ENCODE data around the gene TRIP13. TPM values are rescaled to one million over a fixed set of nuclear protein-coding genes. Genes with fewer than 3 reads are reported as not detected.

The TRIP13 gene
- polyA plus RNA-seq, 4 donors, result 1.6 to 12.1 (median 7.1) TPM

GRCh38 chr5:887947-888637 lies 4.6 kb upstream of the TRIP13 start:
- Histone ChIP-seq H3K27ac (ENCODE audit: low read depth in 1 of 3, low read length in 2 of 3) (no peak overlapping the region), H3K36me3 (ENCODE audit: control insufficient read depth in 3 of 3, insufficient read depth in 2 of 3, low read depth in 1 of 3, low read length in 3 of 3) (peaks cover 0 to 77% (median 26%) of the 10 kb centered on the region in 3 donors), H3K4me1 (ENCODE audit: control insufficient read depth in 3 of 3, insufficient read depth in 2 of 3, low read depth in 1 of 3, low read length in 2 of 3) (peaks cover 0 to 10% (median 3%) of the 10 kb centered on the region in 3 donors), H3K27me3 (ENCODE audit: control insufficient read depth in 3 of 3, insufficient read depth in 3 of 3, low read length in 3 of 3) (no peaks in the 10 kb centered on the region), H3K9me3 (ENCODE audit: control insufficient read depth in 2 of 2, insufficient read depth in 1 of 2, low read depth in 1 of 2, low read length in 1 of 2) (no peaks in the 10 kb centered on the region), H3K4me3 (ENCODE audit: low read depth in 1 of 3, low read length in 3 of 3) (no peak overlapping the region)
- 89 to 91% (median 90%) methylated on average over 14 of the region's 14 CpGs for WGBS, 3 donors
- FAIRE-seq (no peak), DNase-seq (no peak)

GRCh38 chr5:888638-889035 lies 4.0 kb upstream of the TRIP13 start:
- WGBS, 3 donors, result 91 to 96% (median 91%) methylated on average over 11 of the region's 11 CpGs
- Histone ChIP-seq H3K36me3 (ENCODE audit: control insufficient read depth in 3 of 3, insufficient read depth in 2 of 3, low read depth in 1 of 3, low read length in 3 of 3) (peaks cover 0 to 71% (median 26%) of the 10 kb centered on the region in 3 donors), H3K4me1 (ENCODE audit: control insufficient read depth in 3 of 3, insufficient read depth in 2 of 3, low read depth in 1 of 3, low read length in 2 of 3) (peaks cover 0 to 15% (median 3%) of the 10 kb centered on the region in 3 donors), H3K27me3 (ENCODE audit: control insufficient read depth in 3 of 3, insufficient read depth in 3 of 3, low read length in 3 of 3) (no peaks in the 10 kb centered on the region), H3K27ac (ENCODE audit: low read depth in 1 of 3, low read length in 2 of 3) (no peak overlapping the region), H3K9me3 (ENCODE audit: control insufficient read depth in 2 of 2, insufficient read depth in 1 of 2, low read depth in 1 of 2, low read length in 1 of 2) (no peaks in the 10 kb centered on the region), H3K4me3 (ENCODE audit: low read depth in 1 of 3, low read length in 3 of 3) (no peak overlapping the region)
- DNase-seq (no peak), FAIRE-seq (no peak)

- DNase-seq (no peak), FAIRE-seq (no peak)
- H3K4me3 ChIP-seq (ENCODE audit: low read depth in 1 of 3, low read length in 3 of 3), result no peak overlapping the region
- no peaks in the 10 kb centered on the region for H3K9me3 ChIP-seq (ENCODE audit: control insufficient read depth in 2 of 2, insufficient read depth in 1 of 2, low read depth in 1 of 2, low read length in 1 of 2)
- WGBS, 3 donors, result 88 to 96% (median 94%) methylated on average over 15 of the region's 15 CpGs
- no peak overlapping the region for H3K27ac ChIP-seq (ENCODE audit: low read depth in 1 of 3, low read length in 2 of 3)
- H3K27me3 ChIP-seq (ENCODE audit: control insufficient read depth in 3 of 3, insufficient read depth in 3 of 3, low read length in 3 of 3), result no peaks in the 10 kb centered on the region
- peaks cover 0 to 15% (median 3%) of the 10 kb centered on the region in 3 donors for H3K4me1 ChIP-seq (ENCODE audit: control insufficient read depth in 3 of 3, insufficient read depth in 2 of 3, low read depth in 1 of 3, low read length in 2 of 3)
- peaks cover 0 to 66% (median 22%) of the 10 kb centered on the region in 3 donors for H3K36me3 ChIP-seq (ENCODE audit: control insufficient read depth in 3 of 3, insufficient read depth in 2 of 3, low read depth in 1 of 3, low read length in 3 of 3)
These were observed 3.5 kb upstream of the TRIP13 start for GRCh38 chr5:889075-889710.

- peaks cover 0 to 52% (median 14%) of the 10 kb centered on the region in 3 donors for H3K36me3 ChIP-seq (ENCODE audit: control insufficient read depth in 3 of 3, insufficient read depth in 2 of 3, low read depth in 1 of 3, low read length in 3 of 3)
- FAIRE-seq, result no peak
- no peaks in the 10 kb centered on the region for H3K9me3 ChIP-seq (ENCODE audit: control insufficient read depth in 2 of 2, insufficient read depth in 1 of 2, low read depth in 1 of 2, low read length in 1 of 2)
- H3K4me3 ChIP-seq (ENCODE audit: low read depth in 1 of 3, low read length in 3 of 3), result peak overlapping the region; percentile 72 to 79 (median 76)
- H3K27ac ChIP-seq (ENCODE audit: low read depth in 1 of 3, low read length in 2 of 3), result peak overlapping the region in 2 of 3 donors; percentile 86 to 89
- H3K27me3 ChIP-seq (ENCODE audit: control insufficient read depth in 3 of 3, insufficient read depth in 3 of 3, low read length in 3 of 3), result no peaks in the 10 kb centered on the region
- WGBS, 3 donors, result 77 to 81% (median 80%) methylated on average over 34 of the region's 34 CpGs
- peak; percentile 42 to 78 for DNase-seq
- H3K4me1 ChIP-seq (ENCODE audit: control insufficient read depth in 3 of 3, insufficient read depth in 2 of 3, low read depth in 1 of 3, low read length in 2 of 3), result peaks cover 0 to 15% (median 3%) of the 10 kb centered on the region in 3 donors
These were observed 1.4 kb upstream of the TRIP13 start for GRCh38 chr5:891117-891836.

GRCh38 chr5:891837-892393 lies 769 bp upstream of the TRIP13 start:
- H3K27me3 ChIP-seq (ENCODE audit: control insufficient read depth in 3 of 3, insufficient read depth in 3 of 3, low read length in 3 of 3), result no peaks in the 10 kb centered on the region
- peaks cover 0 to 45% (median 9%) of the 10 kb centered on the region in 3 donors for H3K36me3 ChIP-seq (ENCODE audit: control insufficient read depth in 3 of 3, insufficient read depth in 2 of 3, low read depth in 1 of 3, low read length in 3 of 3)
- FAIRE-seq (no peak), DNase-seq (peak; percentile 49 to 60)
- no peaks in the 10 kb centered on the region for H3K9me3 ChIP-seq (ENCODE audit: control insufficient read depth in 2 of 2, insufficient read depth in 1 of 2, low read depth in 1 of 2, low read length in 1 of 2)
- H3K27ac ChIP-seq (ENCODE audit: low read depth in 1 of 3, low read length in 2 of 3), result peak overlapping the region; percentile 86 to 96 (median 89)
- peak overlapping the region; percentile 72 to 79 (median 76) for H3K4me3 ChIP-seq (ENCODE audit: low read depth in 1 of 3, low read length in 3 of 3)
- peaks cover 0 to 15% (median 3%) of the 10 kb centered on the region in 3 donors for H3K4me1 ChIP-seq (ENCODE audit: control insufficient read depth in 3 of 3, insufficient read depth in 2 of 3, low read depth in 1 of 3, low read length in 2 of 3)
- WGBS, 3 donors, result 6 to 15% (median 9%) methylated on average over 25 of the region's 25 CpGs

- no peaks in the 10 kb centered on the region for H3K9me3 ChIP-seq (ENCODE audit: control insufficient read depth in 2 of 2, insufficient read depth in 1 of 2, low read depth in 1 of 2, low read length in 1 of 2)
- 1 to 2% (median 2%) methylated on average over 22 to 31 of the region's 31 CpGs for WGBS, 3 donors
- no peaks in the 10 kb centered on the region for H3K27me3 ChIP-seq (ENCODE audit: control insufficient read depth in 3 of 3, insufficient read depth in 3 of 3, low read length in 3 of 3)
- no peak overlapping the region for H3K27ac ChIP-seq (ENCODE audit: low read depth in 1 of 3, low read length in 2 of 3)
- FAIRE-seq, result no peak
- DNase-seq, result no peak
- H3K4me1 ChIP-seq (ENCODE audit: control insufficient read depth in 3 of 3, insufficient read depth in 2 of 3, low read depth in 1 of 3, low read length in 2 of 3), result peaks cover 0 to 15% (median 3%) of the 10 kb centered on the region in 3 donors
- H3K4me3 ChIP-seq (ENCODE audit: low read depth in 1 of 3, low read length in 3 of 3), result peak overlapping the region; percentile 45 to 79 (median 76)
- peaks cover 0 to 35% (median 7%) of the 10 kb centered on the region in 3 donors for H3K36me3 ChIP-seq (ENCODE audit: control insufficient read depth in 3 of 3, insufficient read depth in 2 of 3, low read depth in 1 of 3, low read length in 3 of 3)
These were observed 438 bp downstream of the TRIP13 start for GRCh38 chr5:893137-893506.

GRCh38 chr5:893711-894110 lies 1.0 kb downstream of the TRIP13 start:
- FAIRE-seq (no peak), DNase-seq (peak in 1 of 2 donors; percentile 14)
- H3K4me3 ChIP-seq (ENCODE audit: low read depth in 1 of 3, low read length in 3 of 3), result peak overlapping the region in 1 of 3 donors; percentile 45
- H3K36me3 ChIP-seq (ENCODE audit: control insufficient read depth in 3 of 3, insufficient read depth in 2 of 3, low read depth in 1 of 3, low read length in 3 of 3), result peaks cover 0 to 31% (median 7%) of the 10 kb centered on the region in 3 donors
- peaks cover 0 to 15% (median 3%) of the 10 kb centered on the region in 3 donors for H3K4me1 ChIP-seq (ENCODE audit: control insufficient read depth in 3 of 3, insufficient read depth in 2 of 3, low read depth in 1 of 3, low read length in 2 of 3)
- WGBS, 3 donors, result 40 to 66% (median 56%) methylated on average over 9 of the region's 9 CpGs
- no peak overlapping the region for H3K27ac ChIP-seq (ENCODE audit: low read depth in 1 of 3, low read length in 2 of 3)
- H3K27me3 ChIP-seq (ENCODE audit: control insufficient read depth in 3 of 3, insufficient read depth in 3 of 3, low read length in 3 of 3), result no peaks in the 10 kb centered on the region
- H3K9me3 ChIP-seq (ENCODE audit: control insufficient read depth in 2 of 2, insufficient read depth in 1 of 2, low read depth in 1 of 2, low read length in 1 of 2), result no peaks in the 10 kb centered on the region

GRCh38 chr5:900781-901180 lies 8.1 kb downstream of the TRIP13 start:
- no peak overlapping the region for H3K4me3 ChIP-seq (ENCODE audit: low read depth in 1 of 3, low read length in 3 of 3)
- H3K27ac ChIP-seq (ENCODE audit: low read depth in 1 of 3, low read length in 2 of 3), result no peak overlapping the region
- FAIRE-seq (no peak), DNase-seq (no peak)
- no peaks in the 10 kb centered on the region for H3K27me3 ChIP-seq (ENCODE audit: control insufficient read depth in 3 of 3, insufficient read depth in 3 of 3, low read length in 3 of 3)
- H3K9me3 ChIP-seq (ENCODE audit: control insufficient read depth in 2 of 2, insufficient read depth in 1 of 2, low read depth in 1 of 2, low read length in 1 of 2), result no peaks in the 10 kb centered on the region
- no peaks in the 10 kb centered on the region for H3K4me1 ChIP-seq (ENCODE audit: control insufficient read depth in 3 of 3, insufficient read depth in 2 of 3, low read depth in 1 of 3, low read length in 2 of 3)
- H3K36me3 ChIP-seq (ENCODE audit: control insufficient read depth in 3 of 3, insufficient read depth in 2 of 3, low read depth in 1 of 3, low read length in 3 of 3), result peaks cover 0 to 17% (median 0%) of the 10 kb centered on the region in 3 donors
- WGBS, 3 donors, result 87 to 90% (median 87%) methylated on average over 4 of the region's 4 CpGs

All from small intestine (tissue), 7 donors.